Prostate gland (tissue), 2 donors: Measurements from ENCODE around the gene SPIRE2. TPM values are rescaled to one million over a fixed set of nuclear protein-coding genes. Genes with fewer than 3 reads are reported as not detected.
"Not testable (repeated sequence)": the region's sequence is repeated elsewhere in the genome, so short reads cannot be mapped to it uniquely, and the experiment has no call there.

Experiments used
- DNase-seq: peaks from one replicate; pipeline ENCODE4 v3.0.0-alpha.2; 2019; ENCODE audit warnings: low spot score
- H3K27ac ChIP-seq, 2 donors: fragments of 200-600 bp; sonication (generic); 2 replicates each; pipeline ENCODE4 v1.5.1; 2017 to 2019
- H3K27me3 ChIP-seq: fragments of 200-600 bp; sonication (generic); replicated peaks from 2 replicates; pipeline ENCODE4 v1.5.1; 2019; ENCODE audit not compliant: insufficient read depth
- H3K36me3 ChIP-seq, 2 donors: fragments of 200-600 bp; sonication (generic); 1 replicate in 1 of 2; 2 replicates in 1 of 2; pipeline versions ENCODE4 v1.5.1 to v1.8.1; 2017 to 2019
- H3K4me1 ChIP-seq: fragments of 200-600 bp; sonication (generic); replicated peaks from 2 replicates; pipeline ENCODE4 v1.5.1; 2019
- H3K4me3 ChIP-seq, 2 donors: fragments of 200-600 bp; sonication (generic); 2 replicates each; pipeline ENCODE4 v1.5.1; 2017 to 2019
- H3K9me3 ChIP-seq: fragments of 200-600 bp; sonication (generic); 2 replicates; pipeline ENCODE4 v1.5.1; 2017
- CTCF ChIP-seq, 4 experiments: fragments of 200-600 bp in 2 of 4; fragments of 450-650 bp in 2 of 4; sonication (generic) in 2 of 4; IDR thresholded peaks; 1 replicate in 3 of 4; 2 replicates in 1 of 4; pipeline ENCODE4 v1.5.1; 2016 to 2019; ENCODE audit warnings: antibody characterized with exemption in 4 of 4, mild to moderate bottlenecking in 2 of 4, moderate library complexity in 2 of 4
- POLR2A ChIP-seq: fragments of 450-650 bp; IDR thresholded peaks from one replicate; pipeline ENCODE4 v1.6.1; 2016; ENCODE audit warnings: antibody characterized with exemption, mild to moderate bottlenecking
- POLR2AphosphoS5 ChIP-seq: sonication (generic); formaldehyde crosslinking; IDR thresholded peaks from one replicate; pipeline ENCODE4 v1.6.1; 2017; ENCODE audit warnings: antibody characterized with exemption
- WGBS: methylation state at CpG from one replicate; pipeline ENCODE4 v1.1.5; 2018; 5-methylcytosine and 5-hydroxymethylcytosine counted together
- intact Hi-C: fragments of 100-400 bp; cut with DNase I; formaldehyde crosslinking; loops from one replicate; pipeline ENCODE4 v1.14.2; 2022
- total RNA-seq, 2 donors: library from RNA; depleted of rRNA; stranded (reverse); fragments of >200 nt; gene quantifications; one replicate each; pipeline ENCODE4 v1.1.0, GENCODE V29; 2016

Gene SPIRE2
- total RNA-seq, 2 donors from 2014 or later = 13.7 to 15.5 TPM

DNA sequence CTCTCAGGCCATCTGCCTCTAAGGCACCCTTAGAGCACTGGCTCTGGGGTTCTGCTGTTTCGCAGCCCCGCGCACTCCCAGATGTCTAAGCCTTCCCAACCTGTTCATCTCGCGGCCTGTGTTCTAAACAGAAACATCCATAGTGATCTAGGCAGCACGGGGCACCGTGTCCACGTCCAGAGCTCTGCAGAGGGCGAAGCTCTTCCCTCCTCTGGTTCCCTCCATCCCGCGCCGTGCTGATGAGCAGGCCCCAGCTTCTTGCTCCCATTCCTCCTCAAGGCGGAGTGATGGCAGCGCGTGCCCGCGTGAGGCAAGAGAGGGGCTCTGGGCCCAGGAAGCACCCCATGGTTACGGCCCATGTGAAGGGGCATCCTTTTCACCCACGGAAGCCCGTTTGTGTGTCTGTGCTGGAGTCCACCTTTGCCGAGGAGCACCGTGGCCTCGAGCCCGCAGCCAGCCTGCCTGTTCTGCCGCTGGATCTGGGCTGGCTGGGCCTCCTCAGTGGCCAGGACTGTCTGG is 3.6 kb downstream of the SPIRE2 start:
- TF ChIP-seq POLR2AphosphoS5 (no peak), POLR2A (no peak)
- intact Hi-C loops = no loop called here

DNA sequence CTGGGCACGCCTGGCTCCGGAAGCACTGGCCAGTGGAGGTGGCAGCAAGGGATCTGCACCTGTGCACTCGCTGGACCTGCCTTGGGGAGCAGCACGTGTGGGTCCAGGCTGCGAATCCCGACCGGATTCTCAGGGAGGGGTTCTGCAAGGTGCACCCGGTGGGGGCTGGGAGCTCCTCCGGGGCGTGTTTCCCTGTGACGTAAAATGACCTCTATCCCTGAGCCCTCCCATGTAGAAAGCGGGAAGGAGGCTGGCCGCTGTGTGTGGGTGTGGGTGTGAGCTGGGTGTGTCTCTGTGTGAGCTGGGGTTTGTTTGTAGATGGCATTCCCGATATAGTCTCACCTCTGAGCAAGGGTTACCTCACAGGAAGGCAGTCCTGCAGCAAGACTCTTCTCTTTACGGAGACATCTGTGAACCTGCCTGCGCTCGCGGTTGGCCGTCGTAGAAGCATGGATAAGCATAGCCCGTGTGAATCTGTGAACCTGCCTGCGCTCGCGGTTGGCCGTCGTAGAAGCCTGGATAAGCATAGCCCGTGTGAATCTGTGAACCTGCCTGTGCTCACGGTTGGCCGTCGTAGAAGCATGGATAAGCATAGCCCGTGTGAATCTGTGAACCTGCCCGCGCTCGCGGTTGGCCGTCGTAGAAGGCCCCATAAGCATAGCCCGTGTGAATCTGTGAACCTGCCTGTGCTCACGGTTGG is 5.5 kb downstream of the SPIRE2 start:
- H3K4me1 ChIP-seq, H3K27ac ChIP-seq, H3K36me3 ChIP-seq, H3K9me3 ChIP-seq, H3K27me3 ChIP-seq, intact Hi-C loops, DNase-seq, H3K4me3 ChIP-seq: not testable (repeated sequence)
- 89% methylated on average over 39 of the region's 39 CpGs for WGBS

More for the DNA sequence above, 3.6 kb downstream of the SPIRE2 start:
- Histone ChIP-seq H3K36me3 (no peaks in the 10 kb centered on the region), H3K27ac (no peak overlapping the region), H3K27me3 (no peaks in the 10 kb centered on the region), H3K4me3 (no peak overlapping the region), H3K4me1 (no peaks in the 10 kb centered on the region), H3K9me3 (no peaks in the 10 kb centered on the region)
- no peak for DNase-seq
- WGBS = 95% methylated on average over 24 of the region's 25 CpGs

GRCh38 chr16:89834813-89835363 is 6.6 kb downstream of the SPIRE2 start:
- intact Hi-C loops, H3K27ac ChIP-seq: not testable (repeated sequence)

GRCh38 chr16:89836484-89836883 is 8.2 kb downstream of the SPIRE2 start:
- DNase-seq, H3K36me3 ChIP-seq, H3K27ac ChIP-seq, H3K27me3 ChIP-seq, intact Hi-C loops, H3K9me3 ChIP-seq, H3K4me3 ChIP-seq, H3K4me1 ChIP-seq: not testable (repeated sequence)
- 88% methylated on average over 15 of the region's 15 CpGs for WGBS

More at GRCh38 chr16:89834813-89835363, 6.6 kb downstream of the SPIRE2 start:
- H3K9me3 ChIP-seq, DNase-seq, H3K4me1 ChIP-seq, H3K4me3 ChIP-seq, H3K36me3 ChIP-seq, H3K27me3 ChIP-seq: not testable (repeated sequence)
- 96% methylated on average over 42 of the region's 42 CpGs for WGBS

GRCh38 chr16:89837014-89837546 is 8.8 kb downstream of the SPIRE2 start:
- no peak for DNase-seq
- H3K27me3 ChIP-seq = no peaks in the 10 kb centered on the region
- H3K4me1 ChIP-seq = no peaks in the 10 kb centered on the region
- no peak overlapping the region for H3K4me3 ChIP-seq
- WGBS = 87% methylated on average over 17 of the region's 17 CpGs
- H3K27ac ChIP-seq = peak overlapping the region; percentile 59 to 65
- TF ChIP-seq POLR2AphosphoS5 (no peak), CTCF (IDR thresholded peaks at IDR 0.05) (no peak), POLR2A (no peak)
- H3K36me3 ChIP-seq = no peaks in the 10 kb centered on the region
- intact Hi-C loops = no loop called here
- H3K9me3 ChIP-seq = no peaks in the 10 kb centered on the region

DNA sequence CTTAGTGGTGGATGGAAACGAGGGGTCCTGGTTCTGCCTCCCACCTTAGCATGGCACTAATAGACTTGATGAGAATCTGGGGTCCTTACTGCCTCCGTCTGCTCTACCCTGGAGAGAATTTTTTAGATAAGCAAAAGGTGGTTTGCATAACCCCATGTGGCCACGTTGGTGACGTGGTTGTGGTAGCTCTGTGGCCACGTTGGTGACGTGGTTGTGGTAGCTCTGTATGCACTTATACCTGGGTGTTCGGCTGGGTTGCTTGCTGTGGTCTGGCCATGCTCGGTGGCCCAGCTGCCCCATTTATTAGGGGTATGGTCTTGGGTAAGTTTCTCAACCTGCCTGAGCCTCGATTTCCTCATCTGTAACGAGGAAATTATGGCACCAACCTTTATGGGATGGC is 13.0 kb downstream of the SPIRE2 start:
- Histone ChIP-seq H3K27me3 (no peaks in the 10 kb centered on the region), H3K27ac (no peak overlapping the region), H3K36me3 (no peaks in the 10 kb centered on the region), H3K9me3 (no peaks in the 10 kb centered on the region), H3K4me3 (no peak overlapping the region), H3K4me1 (no peaks in the 10 kb centered on the region)
- 92% methylated on average over 10 of the region's 10 CpGs for WGBS
- intact Hi-C loops = no loop called here
- DNase-seq = no peak
- no peak for TF ChIP-seq CTCF (IDR thresholded peaks at IDR 0.05)
- TF ChIP-seq POLR2AphosphoS5 = no peak
- TF ChIP-seq POLR2A = no peak
